Stimulated activated CD8-positive, alpha-beta memory T cell treated with anti-CD3 and anti-CD28 coated beads, Interleukin-12 subunit alpha, Interleukin-12 subunit beta, amount 100 ng/mL, for 24 hours (primary cell): ENCODE data around the gene C1QTNF3.
"Not testable (repeated sequence)": the region's sequence is repeated elsewhere in the genome, so short reads cannot be mapped to it uniquely, and the experiment has no call there.

ENCODE experiments used
- DNase-seq: peaks from one replicate; pipeline ENCODE4 v3.0.0-alpha.2; 2020; ENCODE audit errors: extremely low read depth

C1QTNF3 gene

GRCh38 chr5:34051374-34051980 is 8.5 kb upstream of the C1QTNF3 start:
- no peak for DNase-seq

GRCh38 chr5:34047774-34048572 is 5.0 kb upstream of the C1QTNF3 start:
- DNase-seq: no peak

- no peak for DNase-seq
These were observed 4.1 kb upstream of the C1QTNF3 start for GRCh38 chr5:34047143-34047542.

GRCh38 chr5:34045996-34046395 is 3.0 kb upstream of the C1QTNF3 start:
- no peak for DNase-seq

- DNase-seq: no peak
These were observed 2.0 kb upstream of the C1QTNF3 start for GRCh38 chr5:34045023-34045422.

- no peak for DNase-seq
These were observed 692 bp downstream of the C1QTNF3 start for GRCh38 chr5:34042321-34042720.

GRCh38 chr5:34041247-34041972 is 1.6 kb downstream of the C1QTNF3 start:
- no peak for DNase-seq

GRCh38 chr5:34040472-34040871 is 2.5 kb downstream of the C1QTNF3 start:
- no peak for DNase-seq

GRCh38 chr5:34039398-34040157 is 3.4 kb downstream of the C1QTNF3 start:
- DNase-seq: no peak

GRCh38 chr5:34038838-34039237 is 4.2 kb downstream of the C1QTNF3 start:
- no peak for DNase-seq

GRCh38 chr5:34038390-34038789 is 4.6 kb downstream of the C1QTNF3 start:
- DNase-seq: no peak

GRCh38 chr5:34037726-34038125 is 5.3 kb downstream of the C1QTNF3 start:
- no peak for DNase-seq

- no peak for DNase-seq
These were observed 7.3 kb downstream of the C1QTNF3 start for GRCh38 chr5:34035756-34036155.

GRCh38 chr5:34034534-34035327 is 8.3 kb downstream of the C1QTNF3 start:
- DNase-seq: no peak

GRCh38 chr5:34031966-34032365 is 11.0 kb downstream of the C1QTNF3 start:
- DNase-seq: no peak

- DNase-seq: no peak
These were observed 11.9 kb downstream of the C1QTNF3 start for GRCh38 chr5:34031117-34031516.

- DNase-seq: not testable (repeated sequence)
These were observed 12.4 kb downstream of the C1QTNF3 start for GRCh38 chr5:34030585-34030984.

- no peak for DNase-seq
These were observed 13.0 kb downstream of the C1QTNF3 start for GRCh38 chr5:34030048-34030447.

- DNase-seq: no peak
These were observed 14.7 kb downstream of the C1QTNF3 start for GRCh38 chr5:34028349-34028748.

- no peak for DNase-seq
These were observed 16.8 kb downstream of the C1QTNF3 start for GRCh38 chr5:34026089-34026761.
